Panc1 (cell line): ENCODE data around the gene ABHD2.

ENCODE experiments used
- CTCF ChIP-seq: fragments of 450-650 bp; IDR thresholded peaks from 2 replicates; pipeline ENCODE4 v1.5.1; 2017; ENCODE audit warnings: mild to moderate bottlenecking
- SIN3A ChIP-seq: IDR thresholded peaks from 2 replicates; pipeline ENCODE4 v1.6.1; 2012; ENCODE audit warnings: low read depth, mild to moderate bottlenecking, low read length, moderate library complexity, borderline replicate concordance; ENCODE audit not compliant: insufficient read depth
- TCF7L2 ChIP-seq: IDR thresholded peaks from 2 replicates; pipeline ENCODE4 v1.6.1; 2011; ENCODE audit warnings: mild to moderate bottlenecking, low read depth, low read length, inconsistent platforms

GRCh38 chr15:89042387-89042786 lies 45.9 kb upstream of the ABHD2 start:
- TF ChIP-seq CTCF (no peak), TCF7L2 (no peak), SIN3A (no peak)
